Peyer's patch (tissue), 4 donors: ENCODE data around the gene ZNF784. TPM values are rescaled to one million over a fixed set of nuclear protein-coding genes. Genes with fewer than 3 reads are reported as not detected.

Experiments used
- DNase-seq, 3 donors: peaks; one replicate each; pipeline ENCODE4 v3.0.0-alpha.2; 2017 to 2019
- H3K27ac ChIP-seq, 4 donors: fragments of 200-600 bp; sonication (generic); one replicate each; pipeline ENCODE4 v1.5.1; 2016 to 2019
- H3K27me3 ChIP-seq, 2 donors: fragments of 200-600 bp; sonication (generic); one replicate each; pipeline ENCODE4 v1.5.1; 2019
- H3K36me3 ChIP-seq, 3 donors: fragments of 200-600 bp; sonication (generic); one replicate each; pipeline ENCODE4 v1.5.1; 2016 to 2019
- H3K4me1 ChIP-seq, 4 donors: fragments of 200-600 bp; sonication (generic); one replicate each; pipeline ENCODE4 v1.5.1; 2016 to 2019
- H3K4me3 ChIP-seq, 4 donors: fragments of 200-600 bp; sonication (generic); 1 replicate in 3 of 4; 2 replicates in 1 of 4; pipeline ENCODE4 v1.5.1; 2016 to 2019; ENCODE audit warnings: mild to moderate bottlenecking in 1 of 4
- H3K9me3 ChIP-seq, 4 donors: fragments of 200-600 bp; sonication (generic); one replicate each; pipeline ENCODE4 v1.5.1; 2016 to 2019; ENCODE audit warnings: mild to moderate bottlenecking in 1 of 4
- POLR2A ChIP-seq, 2 donors: fragments of 450-650 bp; IDR thresholded peaks; one replicate each; pipeline ENCODE4 v1.5.1; 2017; ENCODE audit warnings: antibody characterized with exemption in 2 of 2, mild to moderate bottlenecking in 2 of 2, moderate library complexity in 2 of 2
- total RNA-seq, 4 donors: library from RNA; depleted of rRNA; stranded (reverse); fragments of >200 nt; gene quantifications; one replicate each; pipeline ENCODE4 v1.1.0, GENCODE V29; 2016
- TF ChIP-seq, protein P1 (sequence below), 6 experiments: fragments of 450-650 bp in 4 of 6; fragments of 200-600 bp in 2 of 6; sonication (generic) in 1 of 6; IDR thresholded peaks; one replicate each; pipeline ENCODE4 v1.5.1; 2017 to 2019; ENCODE audit warnings: antibody characterized with exemption in 6 of 6, mild to moderate bottlenecking in 3 of 6, moderate library complexity in 1 of 6

ZNF784 gene
- total RNA-seq, 4 donors from 2014 or later = 6.0 to 18.3 (median 12.3) TPM

DNA sequence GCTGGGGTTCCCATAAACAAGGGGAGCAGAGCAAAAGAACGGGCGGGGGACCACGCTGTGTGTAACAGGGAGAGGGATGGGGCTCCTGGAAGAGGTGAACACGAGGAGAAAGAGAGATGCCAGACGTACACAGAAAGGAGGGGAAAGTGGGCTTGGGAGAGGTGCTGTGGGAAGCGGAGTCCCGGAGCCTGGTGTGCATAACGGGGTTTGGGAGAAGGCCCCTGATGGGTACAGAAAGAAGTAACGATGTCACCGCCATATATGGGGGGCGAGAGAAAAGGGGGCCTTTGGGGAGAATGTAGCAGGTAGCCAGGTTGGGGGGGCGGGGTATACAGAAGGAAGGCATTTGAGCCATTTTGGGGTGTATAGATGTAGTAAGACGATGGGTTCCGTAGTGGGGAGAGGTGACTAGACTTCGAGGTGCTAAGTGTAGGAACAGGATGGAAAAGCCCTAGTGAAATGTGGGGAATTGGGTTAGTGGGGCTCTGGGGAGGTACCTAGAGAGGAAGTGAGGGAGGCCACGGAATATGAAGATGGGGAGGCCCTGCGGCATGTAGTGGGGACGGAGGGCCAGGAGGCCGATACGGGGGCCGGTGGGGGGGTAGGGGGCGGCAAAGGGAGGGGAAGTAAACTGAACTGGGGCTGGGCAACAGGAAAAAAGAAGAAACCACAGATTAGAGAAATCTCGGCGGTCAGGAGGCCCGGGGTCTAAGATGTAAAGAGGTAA lies 17.2 kb upstream of the ZNF784 start:
- Histone ChIP-seq H3K36me3 (peaks cover 0 to 16% (median 0%) of the 10 kb centered on the region in 3 donors), H3K4me1 (peaks cover 3 to 64% (median 19%) of the 10 kb centered on the region in 4 donors), H3K9me3 (no peaks in the 10 kb centered on the region), H3K27me3 (no peaks in the 10 kb centered on the region), H3K4me3 (peak overlapping the region; percentile 85 to 92 (median 88)), H3K27ac (peak overlapping the region; percentile 84 to 97 (median 88))
- TF ChIP-seq, protein P1, sequence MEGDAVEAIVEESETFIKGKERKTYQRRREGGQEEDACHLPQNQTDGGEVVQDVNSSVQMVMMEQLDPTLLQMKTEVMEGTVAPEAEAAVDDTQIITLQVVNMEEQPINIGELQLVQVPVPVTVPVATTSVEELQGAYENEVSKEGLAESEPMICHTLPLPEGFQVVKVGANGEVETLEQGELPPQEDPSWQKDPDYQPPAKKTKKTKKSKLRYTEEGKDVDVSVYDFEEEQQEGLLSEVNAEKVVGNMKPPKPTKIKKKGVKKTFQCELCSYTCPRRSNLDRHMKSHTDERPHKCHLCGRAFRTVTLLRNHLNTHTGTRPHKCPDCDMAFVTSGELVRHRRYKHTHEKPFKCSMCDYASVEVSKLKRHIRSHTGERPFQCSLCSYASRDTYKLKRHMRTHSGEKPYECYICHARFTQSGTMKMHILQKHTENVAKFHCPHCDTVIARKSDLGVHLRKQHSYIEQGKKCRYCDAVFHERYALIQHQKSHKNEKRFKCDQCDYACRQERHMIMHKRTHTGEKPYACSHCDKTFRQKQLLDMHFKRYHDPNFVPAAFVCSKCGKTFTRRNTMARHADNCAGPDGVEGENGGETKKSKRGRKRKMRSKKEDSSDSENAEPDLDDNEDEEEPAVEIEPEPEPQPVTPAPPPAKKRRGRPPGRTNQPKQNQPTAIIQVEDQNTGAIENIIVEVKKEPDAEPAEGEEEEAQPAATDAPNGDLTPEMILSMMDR (IDR thresholded peaks at IDR 0.05) = no peak
- TF ChIP-seq POLR2A (IDR thresholded peaks at IDR 0.05) = no peak
- peak in 1 of 3 donors; percentile 52 for DNase-seq

DNA sequence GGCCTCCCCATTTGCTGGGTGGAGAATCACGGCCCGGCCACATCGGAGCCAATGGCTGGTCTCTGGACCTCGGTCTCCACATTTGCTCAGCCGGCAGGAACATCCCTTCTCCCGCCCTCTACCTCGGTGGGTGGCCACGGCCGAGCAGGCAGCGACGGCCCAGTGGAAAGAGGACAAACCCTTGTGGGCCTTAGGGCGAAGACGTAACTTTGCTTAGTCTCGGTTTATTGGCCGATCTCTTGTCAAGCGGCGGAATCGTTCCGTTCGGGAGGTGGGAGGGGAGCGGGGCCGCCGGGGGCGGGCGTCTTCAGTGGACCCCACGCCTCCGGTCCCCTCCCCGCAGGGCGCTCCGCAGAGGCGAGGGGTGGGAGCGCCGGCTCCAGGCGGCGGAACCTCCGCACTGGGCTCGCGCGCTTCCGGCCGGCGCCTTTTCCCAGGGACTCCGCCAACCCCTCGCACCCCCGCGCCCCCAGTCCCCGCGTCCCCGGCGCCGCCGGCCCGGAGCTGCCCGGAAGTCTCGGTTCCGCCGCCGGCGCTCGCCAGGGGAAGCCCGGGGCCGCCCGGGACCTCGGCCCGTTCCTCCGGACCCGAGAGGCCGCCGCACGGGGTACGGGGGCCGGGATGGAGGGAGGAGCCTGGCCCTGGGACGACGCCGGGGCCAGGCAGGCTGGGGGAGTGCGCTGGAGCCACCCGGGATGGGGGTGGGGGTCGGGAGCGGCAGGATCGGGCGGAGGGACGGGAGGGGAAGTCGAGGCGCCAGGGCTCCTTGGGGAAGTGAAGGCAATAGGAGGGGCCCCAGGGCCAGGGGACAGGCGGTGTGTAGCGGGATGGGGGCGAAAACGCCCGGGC lies 16.4 kb upstream of the ZNF784 start, which contains the start of gene ZNF580:
TSS of gene ZNF580 (plus strand) at position 426 of the 849 bp plus-strand sequence. CDS start 1,507 bp downstream, outside the sequence.
- Histone ChIP-seq H3K27me3 (no peaks in the 10 kb centered on the region), H3K27ac (peak within 1 kb of the TSS; percentile 84 to 97 (median 88)), H3K36me3 (peaks cover 0 to 16% (median 0%) of the 10 kb centered on the region in 3 donors), H3K4me3 (peak within 1 kb of the TSS; percentile 85 to 92 (median 88)), H3K9me3 (no peaks in the 10 kb centered on the region), H3K4me1 (peaks cover 5 to 72% (median 26%) of the 10 kb centered on the region in 4 donors)
- DNase-seq = peak; percentile 47 to 77 (median 76)
- peak in 1 of 2 donors; percentile 23 for TF ChIP-seq POLR2A (IDR thresholded peaks at IDR 0.05)
- TF ChIP-seq, protein P1 (IDR thresholded peaks at IDR 0.05) = no peak

GRCh38 chr19:55640043-55640576 lies 15.7 kb upstream of the ZNF784 start:
- peak in 1 of 2 donors; percentile 19 for TF ChIP-seq POLR2A (IDR thresholded peaks at IDR 0.05)
- TF ChIP-seq, protein P1 (IDR thresholded peaks at IDR 0.05) = peak in 5 of 6 experiments; percentile 43 to 57 (median 50)
- Histone ChIP-seq H3K27ac (peak overlapping the region; percentile 84 to 97 (median 88)), H3K4me3 (peak overlapping the region; percentile 85 to 92 (median 88)), H3K27me3 (no peaks in the 10 kb centered on the region), H3K36me3 (peaks cover 0 to 12% (median 0%) of the 10 kb centered on the region in 3 donors), H3K4me1 (peaks cover 9 to 75% (median 28%) of the 10 kb centered on the region in 4 donors), H3K9me3 (no peaks in the 10 kb centered on the region)
- DNase-seq = peak; percentile 76 to 89 (median 77)

DNA sequence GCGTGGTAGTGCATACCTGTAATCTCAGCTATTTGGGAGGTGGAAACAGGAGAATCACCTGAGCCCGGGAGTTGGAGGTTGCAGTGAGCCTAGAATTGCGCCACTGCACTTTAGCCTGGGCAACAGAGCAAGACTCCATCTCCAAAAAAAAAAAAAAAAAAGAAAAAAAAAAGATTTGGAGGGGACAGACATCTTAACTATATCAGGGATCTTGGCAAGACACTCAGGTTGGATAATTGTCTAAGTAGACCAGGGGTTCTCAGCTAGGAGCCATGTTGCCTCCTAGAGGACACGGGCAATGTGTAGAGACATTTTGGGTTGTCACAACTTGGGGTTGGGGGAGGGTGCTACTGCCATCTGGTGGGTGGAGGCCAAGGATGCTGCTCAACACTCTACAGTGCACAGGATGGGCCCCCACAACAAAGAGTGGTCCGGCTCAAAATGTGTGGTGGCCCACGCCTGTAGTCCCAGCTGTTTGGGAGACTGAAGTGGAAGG lies 14.5 kb upstream of the ZNF784 start:
- no peaks in the 10 kb centered on the region for H3K27me3 ChIP-seq
- no peak overlapping the region for H3K4me3 ChIP-seq
- peaks cover 6 to 66% (median 19%) of the 10 kb centered on the region in 4 donors for H3K4me1 ChIP-seq
- no peaks in the 10 kb centered on the region for H3K9me3 ChIP-seq
- peak overlapping the region in 1 of 4 donors; percentile 97 for H3K27ac ChIP-seq
- TF ChIP-seq, protein P1 (IDR thresholded peaks at IDR 0.05) = peak in 5 of 6 experiments; percentile 20 to 36 (median 28)
- TF ChIP-seq POLR2A (IDR thresholded peaks at IDR 0.05) = no peak
- DNase-seq = peak in 1 of 3 donors; percentile 50
- H3K36me3 ChIP-seq = peaks cover 0 to 6% (median 0%) of the 10 kb centered on the region in 3 donors

DNA sequence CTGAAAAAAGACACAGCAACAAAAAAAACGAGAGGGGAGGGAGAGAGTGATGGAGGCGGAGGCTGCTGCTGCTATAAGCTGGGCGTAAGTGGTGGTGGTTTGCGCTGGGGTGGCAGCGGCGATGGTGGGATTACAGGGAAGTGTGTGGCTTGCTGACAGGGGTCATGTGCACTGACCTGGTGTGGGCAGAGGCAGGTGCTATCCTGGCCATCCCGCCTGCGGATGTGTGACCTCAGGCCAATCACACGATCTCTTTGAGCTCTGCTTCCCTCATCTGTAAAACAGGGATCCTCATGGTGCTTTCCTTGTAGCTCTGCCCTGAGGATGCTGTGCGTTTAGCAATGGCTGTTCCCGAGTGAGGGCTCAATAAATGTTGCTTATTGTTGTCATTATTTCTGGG lies 13.2 kb upstream of the ZNF784 start:
- no peak for DNase-seq
- H3K27ac ChIP-seq = no peak overlapping the region
- no peaks in the 10 kb centered on the region for H3K27me3 ChIP-seq
- TF ChIP-seq, protein P1 (IDR thresholded peaks at IDR 0.05) = no peak
- TF ChIP-seq POLR2A (IDR thresholded peaks at IDR 0.05) = no peak
- peaks cover 6 to 57% (median 14%) of the 10 kb centered on the region in 4 donors for H3K4me1 ChIP-seq
- peaks cover 0 to 6% (median 0%) of the 10 kb centered on the region in 3 donors for H3K36me3 ChIP-seq
- H3K9me3 ChIP-seq = no peaks in the 10 kb centered on the region
- H3K4me3 ChIP-seq = no peak overlapping the region
